Duodenal mucosa (tissue), 2 donors: Measurements from ENCODE around the gene IL6R.

Experiments
- H3K27ac ChIP-seq: one replicate; pipeline ENCODE4 v1.7.0; 2013; ENCODE audit warnings: low read depth, low read length
- H3K27me3 ChIP-seq, 2 donors: one replicate each; pipeline ENCODE4 v1.7.0; 2013; ENCODE audit warnings: low read length in 2 of 2, control low read depth in 1 of 2; ENCODE audit not compliant: insufficient read depth in 2 of 2, control insufficient read depth in 1 of 2
- H3K36me3 ChIP-seq, 2 donors: one replicate each; pipeline ENCODE4 v1.7.0; 2013; ENCODE audit warnings: low read length in 2 of 2, control low read depth in 1 of 2; ENCODE audit not compliant: insufficient read depth in 2 of 2, control insufficient read depth in 1 of 2
- H3K4me1 ChIP-seq, 2 donors: one replicate each; pipeline ENCODE4 v1.7.0; 2013; ENCODE audit warnings: low read length in 2 of 2, control low read depth in 1 of 2; ENCODE audit not compliant: insufficient read depth in 2 of 2, control insufficient read depth in 1 of 2
- H3K4me3 ChIP-seq, 2 donors: one replicate each; pipeline ENCODE4 v1.7.0; 2013; ENCODE audit warnings: low read length in 2 of 2, low read depth in 1 of 2
- H3K9ac ChIP-seq, 2 donors: one replicate each; pipeline ENCODE4 v1.7.0; 2013; ENCODE audit warnings: low read length in 2 of 2, low read depth in 1 of 2
- H3K9me3 ChIP-seq, 2 donors: one replicate each; pipeline ENCODE4 v1.7.0; 2013; ENCODE audit warnings: low read length in 2 of 2, control low read depth in 1 of 2; ENCODE audit not compliant: control insufficient read depth in 1 of 2

IL6R gene

GRCh38 chr1:154446789-154447188 lies 41.6 kb downstream of the IL6R start:
- no peak overlapping the region for H3K4me3 ChIP-seq
- H3K4me1 ChIP-seq, result peaks cover 4 to 7% of the 10 kb centered on the region in 2 donors
- H3K36me3 ChIP-seq, result peaks cover 24 to 38% of the 10 kb centered on the region in 2 donors
- H3K9ac ChIP-seq, result no peak overlapping the region
- H3K27ac ChIP-seq, result no peak overlapping the region
- H3K9me3 ChIP-seq, result no peaks in the 10 kb centered on the region
- H3K27me3 ChIP-seq, result no peaks in the 10 kb centered on the region

GRCh38 chr1:154448331-154448811 lies 43.2 kb downstream of the IL6R start:
- no peaks in the 10 kb centered on the region for H3K27me3 ChIP-seq
- H3K9me3 ChIP-seq, result no peaks in the 10 kb centered on the region
- H3K4me1 ChIP-seq, result peaks cover 6 to 7% of the 10 kb centered on the region in 2 donors
- no peak overlapping the region for H3K4me3 ChIP-seq
- no peak overlapping the region for H3K9ac ChIP-seq
- H3K27ac ChIP-seq, result no peak overlapping the region
- peaks cover 29 to 39% of the 10 kb centered on the region in 2 donors for H3K36me3 ChIP-seq

- Histone ChIP-seq H3K4me3 (no peak overlapping the region), H3K9me3 (no peaks in the 10 kb centered on the region), H3K27me3 (no peaks in the 10 kb centered on the region), H3K4me1 (peaks cover 9 to 13% of the 10 kb centered on the region in 2 donors), H3K27ac (no peak overlapping the region), H3K36me3 (peaks cover 40% of the 10 kb centered on the region in 2 donors), H3K9ac (peak overlapping the region in 1 of 2 donors; percentile 12)
These were observed 48.0 kb downstream of the IL6R start for GRCh38 chr1:154453161-154453560.

- Histone ChIP-seq H3K4me3 (no peak overlapping the region), H3K4me1 (peaks cover 9 to 13% of the 10 kb centered on the region in 2 donors), H3K9ac (peak overlapping the region in 1 of 2 donors; percentile 12), H3K36me3 (peaks cover 36 to 39% of the 10 kb centered on the region in 2 donors), H3K9me3 (no peaks in the 10 kb centered on the region), H3K27ac (no peak overlapping the region), H3K27me3 (no peaks in the 10 kb centered on the region)
These were observed 48.6 kb downstream of the IL6R start for GRCh38 chr1:154453574-154454352.

- H3K9ac ChIP-seq, result no peak overlapping the region
- H3K27me3 ChIP-seq, result no peaks in the 10 kb centered on the region
- no peak overlapping the region for H3K27ac ChIP-seq
- peaks cover 9 to 13% of the 10 kb centered on the region in 2 donors for H3K4me1 ChIP-seq
- H3K36me3 ChIP-seq, result peaks cover 33 to 35% of the 10 kb centered on the region in 2 donors
- H3K9me3 ChIP-seq, result no peaks in the 10 kb centered on the region
- H3K4me3 ChIP-seq, result no peak overlapping the region
These were observed 49.4 kb downstream of the IL6R start for GRCh38 chr1:154454386-154455120.

- peaks cover 23 to 28% of the 10 kb centered on the region in 2 donors for H3K36me3 ChIP-seq
- H3K4me1 ChIP-seq, result peaks cover 9 to 11% of the 10 kb centered on the region in 2 donors
- no peak overlapping the region for H3K4me3 ChIP-seq
- H3K27me3 ChIP-seq, result no peaks in the 10 kb centered on the region
- no peak overlapping the region for H3K9ac ChIP-seq
- H3K27ac ChIP-seq, result no peak overlapping the region
- H3K9me3 ChIP-seq, result no peaks in the 10 kb centered on the region
These were observed 51.5 kb downstream of the IL6R start for GRCh38 chr1:154456631-154457030.

- peaks cover 4 to 6% of the 10 kb centered on the region in 2 donors for H3K4me1 ChIP-seq
- H3K36me3 ChIP-seq, result peaks cover 12 to 18% of the 10 kb centered on the region in 2 donors
These were observed 53.9 kb downstream of the IL6R start for GRCh38 chr1:154459080-154459479.

GRCh38 chr1:154460695-154461260 lies 55.6 kb downstream of the IL6R start:
- Histone ChIP-seq H3K9me3 (no peaks in the 10 kb centered on the region), H3K4me3 (no peak overlapping the region), H3K36me3 (peaks cover 11 to 21% of the 10 kb centered on the region in 2 donors), H3K27me3 (no peaks in the 10 kb centered on the region), H3K27ac (no peak overlapping the region), H3K4me1 (peaks cover 3 to 14% of the 10 kb centered on the region in 2 donors), H3K9ac (no peak overlapping the region)

More at GRCh38 chr1:154459080-154459479, 53.9 kb downstream of the IL6R start:
- Histone ChIP-seq H3K4me3 (no peak overlapping the region), H3K27ac (no peak overlapping the region), H3K9ac (no peak overlapping the region), H3K9me3 (no peaks in the 10 kb centered on the region), H3K27me3 (no peaks in the 10 kb centered on the region)

GRCh38 chr1:154463512-154463990 lies 58.4 kb downstream of the IL6R start:
- Histone ChIP-seq H3K27me3 (no peaks in the 10 kb centered on the region), H3K9ac (no peak overlapping the region), H3K9me3 (no peaks in the 10 kb centered on the region), H3K36me3 (peaks cover 11 to 14% of the 10 kb centered on the region in 2 donors), H3K4me1 (peaks cover 9 to 14% of the 10 kb centered on the region in 2 donors), H3K4me3 (no peak overlapping the region), H3K27ac (no peak overlapping the region)
